Left cardiac atrium (tissue), 4 donors: Measurements from ENCODE around the gene FAM24B. TPM values are rescaled to one million over a fixed set of nuclear protein-coding genes. Genes with fewer than 3 reads are reported as not detected.

ENCODE experiments used
- ATAC-seq, 2 donors: fragments of 200-7000 bp; cut with Tn5 transposase; one replicate each; pipeline ENCODE4 v1.9.1; 2020; ENCODE audit warnings: mild to moderate bottlenecking in 2 of 2, moderate library complexity in 2 of 2
- DNase-seq: peaks from one replicate; pipeline ENCODE4 v3.0.0-alpha.2; 2020
- intact Hi-C, 2 donors: fragments of 100-400 bp; cut with DNase I; formaldehyde crosslinking; loops; one replicate each; pipeline versions ENCODE4 v1.14.1 to v1.15.1; 2022 to 2023
- total RNA-seq, 2 donors: library from RNA; stranded (reverse); fragmentation: NEBNext Ultra II Directional; extraction: Animal tissue kit (Norgen Biotek cat#: 25700); gene quantifications; one replicate each; pipeline ENCODE4 v1.2.1, GENCODE V29; 2021
- donor health status: DM: no; HTN: yes; CAD: no.
- donor health status: DM: no; HTN: yes; CAD: no; lungs with severe emphysema.
- donor health status: DM: yes; HTN: yes; CAD: no.
- donor health status: Dilated cardiomyopathy.

FAM24B gene
- total RNA-seq, 2 donors from 2014 or later = 0.47 to 1.4 TPM

DNA sequence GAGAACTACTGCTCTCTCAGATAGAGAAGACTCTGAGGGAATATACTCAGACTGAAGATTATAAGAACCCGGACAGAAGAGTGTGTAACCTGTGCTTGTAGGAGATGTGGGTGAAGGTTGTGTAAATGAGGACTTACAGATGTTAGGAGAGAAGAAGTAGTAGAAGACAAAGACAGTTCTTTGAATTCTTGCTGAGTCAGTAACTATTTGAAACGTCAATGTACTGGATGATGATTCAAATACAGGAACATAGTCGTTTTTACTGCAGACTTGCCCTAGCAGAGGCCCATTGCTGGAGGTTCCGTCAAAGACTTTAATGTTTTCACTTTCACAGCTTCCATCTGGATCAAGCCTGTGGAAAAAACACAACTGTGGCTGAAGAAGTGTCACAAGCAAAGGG lies 40.5 kb downstream of the FAM24B start:
- DNase-seq (no peak), ATAC-seq (no peak)
- intact Hi-C loops = no loop called here

DNA sequence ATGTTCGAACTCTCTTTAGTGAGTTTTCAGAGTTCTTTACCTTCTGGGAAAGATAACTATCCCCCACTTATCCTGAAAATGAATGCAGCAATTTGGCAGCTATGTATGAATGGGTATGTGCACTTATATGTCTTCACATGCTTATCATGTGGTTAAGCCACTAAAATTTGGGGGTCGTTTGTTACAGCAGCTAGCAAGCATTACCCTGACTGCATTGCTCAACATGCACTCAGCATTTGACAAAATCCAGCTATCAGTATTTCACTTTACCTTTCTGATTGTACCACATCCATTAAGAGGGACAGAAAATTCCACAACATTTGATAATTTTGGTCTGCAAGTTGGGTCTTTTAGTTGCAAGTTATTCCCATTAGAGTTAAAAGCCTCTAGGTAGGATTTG lies 43.5 kb downstream of the FAM24B start:
- DNase-seq (no peak), ATAC-seq (no peak)
- intact Hi-C loops = no loop called here

DNA sequence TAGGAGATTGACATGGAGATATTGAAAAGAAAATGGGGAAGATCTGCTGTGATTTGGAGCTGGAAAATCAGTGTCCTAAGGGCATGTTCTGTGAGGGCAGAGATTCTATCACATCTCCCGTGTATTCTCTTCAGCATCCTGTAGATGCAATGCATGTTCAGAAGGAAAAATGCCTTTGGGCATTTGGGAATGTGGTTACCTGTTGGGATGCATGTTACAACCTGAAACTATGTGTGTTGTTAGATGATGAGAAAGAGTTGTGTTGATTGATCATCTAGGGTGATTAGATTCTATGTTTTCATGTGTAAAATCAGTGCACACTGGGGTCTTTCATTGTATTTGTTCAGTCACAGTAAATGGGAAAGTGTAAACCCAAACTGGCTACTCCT lies 48.4 kb downstream of the FAM24B start:
- DNase-seq = no peak
- ATAC-seq = no peak
- intact Hi-C loops = no loop called here

DNA sequence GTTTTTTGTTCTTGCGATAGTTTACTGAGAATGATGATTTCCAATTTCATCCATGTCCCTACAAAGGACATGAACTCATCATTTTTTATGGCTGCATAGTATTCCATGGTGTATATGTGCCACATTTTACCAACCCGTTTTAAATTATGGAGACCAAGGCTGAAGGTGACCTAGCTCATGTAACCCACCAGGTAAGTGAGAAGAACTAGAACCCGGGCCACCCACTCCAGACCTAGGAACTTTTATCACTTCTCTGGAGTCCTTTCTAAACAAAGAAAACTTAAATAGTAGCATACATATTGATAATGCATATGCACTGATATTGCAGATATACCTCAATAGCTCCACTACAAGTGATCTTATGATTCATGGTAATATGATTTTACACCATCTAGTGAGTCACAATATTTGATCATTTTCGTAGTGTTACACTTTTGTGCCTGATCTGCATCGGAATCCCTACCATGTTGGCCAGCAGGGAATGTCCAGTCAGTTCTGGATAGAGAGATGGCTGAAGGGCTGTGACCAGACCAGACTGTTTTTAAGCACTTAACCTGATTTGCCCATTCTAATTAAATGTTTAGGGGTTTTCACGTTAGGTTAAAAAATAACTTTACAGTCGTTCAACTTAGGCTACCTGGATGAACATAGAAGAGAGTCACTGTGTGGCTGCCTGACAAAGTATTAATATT lies 49.0 kb downstream of the FAM24B start:
- DNase-seq (no peak), ATAC-seq (no peak)
- intact Hi-C loops = no loop called here

- DNase-seq (no peak), ATAC-seq (no peak)
- intact Hi-C loops = no loop called here
These were observed 49.9 kb downstream of the FAM24B start for GRCh38 chr10:122829454-122829853.

DNA sequence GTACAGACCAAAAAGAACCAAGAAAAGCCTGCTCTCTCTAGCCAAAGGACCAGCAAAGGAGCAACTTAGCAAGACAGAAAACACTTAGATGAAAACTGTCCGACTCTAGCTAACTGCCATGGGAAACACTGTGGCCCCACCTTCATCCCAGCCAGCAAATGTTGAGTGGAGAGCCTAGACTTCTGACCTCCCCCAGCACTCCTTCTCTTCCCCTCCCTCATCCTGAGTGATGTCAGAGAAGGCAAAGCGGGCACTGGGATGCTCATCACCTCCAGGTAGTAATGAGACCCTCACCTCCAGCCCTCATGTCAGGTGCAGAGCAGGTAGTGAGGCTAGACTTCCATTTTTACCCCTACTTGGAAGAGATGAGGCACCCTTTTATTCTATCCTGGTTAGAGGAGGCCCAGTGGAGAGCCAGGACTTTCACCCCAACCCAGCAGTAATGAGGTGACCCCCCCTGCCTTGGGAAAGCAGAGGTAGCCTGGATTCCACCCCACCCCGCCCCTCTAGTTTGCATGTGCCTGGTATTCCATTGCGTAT lies 50.6 kb downstream of the FAM24B start:
- ATAC-seq (no peak), DNase-seq (no peak)
- intact Hi-C loops = no loop called here

DNA sequence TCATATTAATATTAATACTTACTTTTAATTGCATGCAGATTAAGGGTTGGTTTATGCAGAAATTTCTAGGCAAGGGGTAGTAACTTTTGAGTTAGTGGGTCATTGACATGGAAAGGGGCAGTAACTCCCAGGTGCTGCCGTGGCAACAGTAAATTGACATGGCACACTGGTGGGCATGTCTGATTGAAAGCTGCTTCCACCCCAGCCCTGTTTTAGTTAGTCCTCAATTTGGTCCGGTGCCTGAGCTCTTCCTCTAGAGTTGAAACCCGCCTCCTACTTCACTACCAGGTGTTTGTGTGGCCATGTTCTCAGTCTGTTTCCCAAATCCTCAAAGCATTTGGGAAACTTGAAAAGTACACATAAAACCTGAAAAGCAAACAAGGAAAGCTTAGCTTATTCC lies 52.1 kb downstream of the FAM24B start:
- ATAC-seq = no peak
- intact Hi-C loops = no loop called here
- no peak for DNase-seq

DNA sequence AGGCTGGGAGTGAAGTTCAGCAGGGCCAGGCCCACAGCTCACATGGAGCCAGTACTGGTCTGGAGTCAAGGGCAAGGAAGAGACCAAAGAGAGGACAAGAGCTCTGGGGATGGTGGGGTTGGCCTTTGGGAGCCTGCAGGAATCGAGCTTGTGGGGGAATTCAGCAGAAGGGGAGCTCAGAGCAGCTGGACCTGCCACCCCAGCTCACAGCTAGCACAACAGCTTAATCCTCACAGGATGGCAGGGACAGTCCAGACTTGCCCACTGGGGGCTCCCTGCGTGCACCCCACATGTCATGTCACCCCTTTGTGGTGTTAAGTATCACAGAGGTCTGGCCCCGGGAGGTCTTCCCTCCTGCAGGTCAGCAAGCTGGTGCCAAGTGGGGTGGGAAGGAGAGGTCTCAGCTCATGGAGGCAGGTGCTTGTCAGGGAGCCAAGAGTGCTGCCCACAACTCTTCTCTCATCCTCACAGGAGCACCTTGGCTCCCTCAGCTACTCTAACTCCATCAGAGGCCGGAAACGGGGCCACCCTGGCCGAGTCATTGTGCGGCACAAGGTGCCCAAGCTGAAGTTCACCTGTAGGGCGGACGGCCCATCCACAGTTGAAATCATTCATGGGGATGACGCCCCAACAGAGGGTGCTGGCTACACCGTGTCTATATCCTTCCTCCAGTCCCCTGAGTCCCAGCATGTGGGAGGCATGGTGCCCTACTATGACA lies 56.2 kb downstream of the FAM24B start:
- intact Hi-C loops = no loop called here
- DNase-seq = no peak
- ATAC-seq = no peak

- ATAC-seq (no peak), DNase-seq (no peak)
- intact Hi-C loops = no loop called here
These were observed 57.6 kb downstream of the FAM24B start for GRCh38 chr10:122821808-122822207.

DNA sequence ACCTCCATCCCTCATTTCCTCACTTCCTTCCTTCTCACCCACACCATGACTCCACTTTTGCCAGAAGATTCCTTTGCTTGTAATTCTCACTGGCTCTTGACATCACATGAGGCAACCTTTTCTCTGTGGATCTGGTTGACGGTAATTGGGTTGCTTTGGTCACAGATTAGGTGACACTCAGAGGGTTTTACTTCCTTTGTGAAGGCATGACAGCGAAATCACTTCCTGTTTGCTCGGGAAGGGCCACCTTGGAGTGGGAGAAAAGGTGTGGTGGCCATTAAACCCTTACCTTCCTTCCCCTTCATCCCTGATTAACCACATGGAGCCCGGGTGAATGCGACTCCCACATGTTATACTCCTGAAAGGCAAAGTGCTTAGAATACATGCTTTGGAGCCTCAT lies 63.9 kb downstream of the FAM24B start:
- DNase-seq (no peak), ATAC-seq (no peak)
- intact Hi-C loops = no loop called here

DNA sequence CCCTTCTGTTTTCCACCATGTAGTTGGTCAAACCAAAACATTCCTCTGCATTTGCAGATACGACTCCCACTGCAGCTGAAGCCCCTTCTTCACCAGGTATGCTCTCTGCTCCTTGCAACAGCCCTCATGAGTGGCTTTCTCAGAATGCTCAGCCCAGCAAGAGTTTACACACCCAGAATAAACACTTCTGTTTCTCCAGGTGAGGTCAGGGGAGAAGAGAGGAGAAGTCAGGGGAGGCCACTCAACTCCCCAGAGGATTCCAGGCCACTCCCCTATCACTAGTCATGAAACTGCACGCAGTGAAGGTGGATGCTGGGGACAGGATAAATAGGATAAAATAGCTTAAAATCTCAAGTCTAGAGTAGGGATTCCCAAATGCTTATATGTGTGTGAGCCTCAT lies 64.9 kb downstream of the FAM24B start:
- ATAC-seq (no peak), DNase-seq (no peak)
- intact Hi-C loops = no loop called here

GRCh38 chr10:122812751-122813150 lies 66.6 kb downstream of the FAM24B start:
- ATAC-seq (no peak), DNase-seq (no peak)
- intact Hi-C loops = no loop called here

- intact Hi-C loops = no loop called here
- DNase-seq = no peak
- ATAC-seq = no peak
These were observed 77.1 kb downstream of the FAM24B start for GRCh38 chr10:122802282-122802681.

Other genes with a start within 250 kb of the FAM24B start
- gene C10orf120, start 179.7 kb downstream of the FAM24B start, total RNA-seq = not detected
- gene CUZD1, start 33.7 kb downstream of the FAM24B start, total RNA-seq = under 1 TPM; 0.32 to 0.44 TPM
- not detected for gene FAM24A, start 31.0 kb upstream of the FAM24B start, total RNA-seq
- gene C10orf88, start 74.6 kb upstream of the FAM24B start, total RNA-seq = 1 to 10 TPM; 5.2 to 7.5 TPM
- 1 to 10 TPM; 3.1 to 3.6 TPM for gene PSTK, start 100.8 kb upstream of the FAM24B start, total RNA-seq
- gene IKZF5, start 129.2 kb upstream of the FAM24B start, total RNA-seq = 10 to 100 TPM; 10.4 to 12.1 TPM
- gene ACADSB, start 129.4 kb upstream of the FAM24B start, total RNA-seq = 10 to 100 TPM; 51.3 to 55.1 TPM